Peyer's patch (tissue), 4 donors: Measurements from ENCODE around the gene GSTO2.

Experiments used
- POLR2A ChIP-seq, 2 donors: fragments of 450-650 bp; IDR thresholded peaks; one replicate each; pipeline ENCODE4 v1.5.1; 2017; ENCODE audit warnings: antibody characterized with exemption in 2 of 2, mild to moderate bottlenecking in 2 of 2, moderate library complexity in 2 of 2
- TF ChIP-seq, protein P1 (sequence below), 6 experiments: fragments of 450-650 bp in 4 of 6; fragments of 200-600 bp in 2 of 6; sonication (generic) in 1 of 6; IDR thresholded peaks; one replicate each; pipeline ENCODE4 v1.5.1; 2017 to 2019; ENCODE audit warnings: antibody characterized with exemption in 6 of 6, mild to moderate bottlenecking in 3 of 6, moderate library complexity in 1 of 6

- TF ChIP-seq POLR2A (IDR thresholded peaks at IDR 0.05): no peak
- TF ChIP-seq, protein P1, sequence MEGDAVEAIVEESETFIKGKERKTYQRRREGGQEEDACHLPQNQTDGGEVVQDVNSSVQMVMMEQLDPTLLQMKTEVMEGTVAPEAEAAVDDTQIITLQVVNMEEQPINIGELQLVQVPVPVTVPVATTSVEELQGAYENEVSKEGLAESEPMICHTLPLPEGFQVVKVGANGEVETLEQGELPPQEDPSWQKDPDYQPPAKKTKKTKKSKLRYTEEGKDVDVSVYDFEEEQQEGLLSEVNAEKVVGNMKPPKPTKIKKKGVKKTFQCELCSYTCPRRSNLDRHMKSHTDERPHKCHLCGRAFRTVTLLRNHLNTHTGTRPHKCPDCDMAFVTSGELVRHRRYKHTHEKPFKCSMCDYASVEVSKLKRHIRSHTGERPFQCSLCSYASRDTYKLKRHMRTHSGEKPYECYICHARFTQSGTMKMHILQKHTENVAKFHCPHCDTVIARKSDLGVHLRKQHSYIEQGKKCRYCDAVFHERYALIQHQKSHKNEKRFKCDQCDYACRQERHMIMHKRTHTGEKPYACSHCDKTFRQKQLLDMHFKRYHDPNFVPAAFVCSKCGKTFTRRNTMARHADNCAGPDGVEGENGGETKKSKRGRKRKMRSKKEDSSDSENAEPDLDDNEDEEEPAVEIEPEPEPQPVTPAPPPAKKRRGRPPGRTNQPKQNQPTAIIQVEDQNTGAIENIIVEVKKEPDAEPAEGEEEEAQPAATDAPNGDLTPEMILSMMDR (IDR thresholded peaks at IDR 0.05): no peak
Measured at GRCh38 chr10:104314591-104315485, 45.9 kb downstream of the GSTO2 start.
